HG02588 (cell line): ENCODE measurements around the gene BRIP1.
"Not testable (repeated sequence)": the region's sequence is repeated elsewhere in the genome, so short reads cannot be mapped to it uniquely, and the experiment has no call there.

ENCODE experiments used
- ATAC-seq: cut with Tn5 transposase; IDR thresholded peaks from one replicate; pipeline ENCODE4 v1.9.1; 2021; ENCODE audit warnings: mild to moderate bottlenecking, moderate library complexity; ENCODE audit not compliant: unreplicated experiment

Gene BRIP1

DNA sequence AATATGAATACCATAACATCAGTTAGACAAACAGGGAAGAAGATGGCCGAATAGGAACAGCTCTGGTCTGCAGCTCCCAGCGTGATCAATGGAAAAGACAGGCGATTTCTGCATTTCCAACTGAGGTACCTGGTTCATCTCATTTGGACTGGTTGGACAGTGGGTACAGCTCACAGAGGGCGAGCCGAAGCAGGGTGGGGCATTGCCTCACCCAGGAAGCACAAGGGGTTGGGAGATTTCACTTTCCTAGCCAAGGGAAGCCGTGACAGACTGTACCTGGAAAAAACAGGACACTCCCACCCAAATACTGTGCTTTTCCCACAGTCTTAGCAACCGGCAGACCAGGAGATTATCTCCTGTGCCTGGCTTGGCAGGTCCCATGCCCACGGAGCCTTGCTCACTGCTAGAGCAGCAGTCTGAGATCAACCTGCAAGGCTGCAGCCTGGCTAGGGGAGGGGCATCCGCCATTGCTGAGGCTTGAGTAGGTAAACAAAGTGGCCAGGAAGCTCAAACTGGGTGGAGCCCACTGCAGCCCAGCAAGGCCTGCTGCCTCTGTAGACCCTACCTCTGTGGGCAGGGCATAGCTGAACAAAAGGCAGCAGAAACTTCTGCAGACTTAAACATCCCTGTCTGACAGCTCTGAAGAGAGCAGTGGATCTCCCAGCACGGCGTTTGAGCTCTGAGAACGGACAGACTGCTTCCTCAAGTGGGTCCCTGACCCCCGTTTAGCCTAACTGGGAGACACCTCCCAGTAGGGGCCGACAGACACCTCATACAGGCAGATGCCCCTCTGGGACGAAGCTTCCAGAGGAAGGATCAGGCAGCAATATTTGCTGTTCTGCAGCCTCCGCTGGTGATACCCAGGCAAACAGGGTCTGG is 190.1 kb downstream of the BRIP1 start:
- ATAC-seq: not testable (repeated sequence)

DNA sequence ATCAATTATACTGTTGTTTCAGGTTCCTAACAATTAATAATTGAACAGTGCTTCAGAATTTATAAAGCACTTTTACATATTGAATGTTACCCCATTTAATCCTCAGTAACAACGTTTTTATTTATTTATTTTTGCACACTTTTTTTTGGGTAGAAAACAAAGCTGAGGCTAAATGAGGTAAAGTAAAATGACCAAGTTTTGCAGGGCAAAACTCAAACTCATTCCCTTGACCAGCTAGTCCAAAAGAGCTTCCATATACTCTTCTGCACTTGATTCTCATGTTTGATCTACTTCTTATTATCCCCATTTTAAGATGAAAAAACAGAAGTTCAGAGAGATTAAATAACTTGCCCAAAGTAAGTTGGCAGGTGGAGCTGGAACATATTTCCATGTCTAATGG is 191.2 kb downstream of the BRIP1 start:
- ATAC-seq: no peak

- no peak for ATAC-seq
These were observed 192.6 kb downstream of the BRIP1 start for GRCh38 chr17:61670691-61671090.

GRCh38 chr17:61669522-61669921 is 193.8 kb downstream of the BRIP1 start:
- no peak for ATAC-seq

DNA sequence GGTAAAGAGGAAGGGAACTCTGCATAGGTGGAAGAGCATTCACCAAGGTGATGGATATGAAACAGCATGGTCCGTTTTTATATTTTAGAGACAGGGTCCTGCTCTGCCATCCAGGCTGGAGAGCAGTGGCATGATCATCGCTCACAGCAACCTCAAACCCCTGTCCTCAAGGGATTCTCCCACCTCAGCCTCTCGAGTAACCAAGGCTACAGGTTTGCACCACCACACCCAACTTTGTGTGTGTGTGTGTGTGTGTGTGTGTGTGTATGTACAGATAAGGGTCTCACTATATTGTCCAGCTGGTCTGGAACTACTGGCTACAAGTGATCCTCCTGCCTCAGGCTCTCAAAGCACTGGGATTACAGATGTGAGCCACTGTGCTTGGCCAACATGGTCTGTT is 194.8 kb downstream of the BRIP1 start:
- no peak for ATAC-seq

DNA sequence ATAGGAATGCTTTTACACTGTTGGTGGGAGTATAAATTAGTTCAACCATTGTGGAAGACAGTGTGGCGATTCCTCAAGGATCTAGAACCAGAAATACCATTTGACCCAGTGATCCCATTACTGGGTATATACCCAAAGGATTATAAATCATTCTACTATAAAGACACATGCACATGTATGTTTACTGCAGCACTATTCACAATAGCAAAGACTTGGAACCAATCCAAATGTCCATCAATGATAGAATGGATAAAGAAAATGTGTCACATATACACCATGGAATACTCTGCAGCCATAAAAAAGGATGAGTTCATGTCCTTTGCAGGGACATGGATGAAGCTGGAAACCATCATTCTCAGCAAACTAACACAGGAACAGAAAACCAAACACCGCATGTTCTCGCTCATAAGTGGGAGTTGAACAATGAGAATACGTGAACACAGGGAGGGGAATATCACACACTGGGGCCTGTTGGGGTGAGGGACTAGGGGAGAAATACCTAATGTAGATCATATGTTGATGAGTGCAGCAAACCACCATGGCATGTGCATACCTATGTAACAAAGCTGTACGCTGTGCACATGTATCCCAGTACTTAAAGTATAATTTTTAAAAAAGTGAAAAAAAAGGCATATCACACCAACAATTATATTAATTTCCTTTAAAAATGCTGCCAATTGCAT is 196.8 kb downstream of the BRIP1 start:
- ATAC-seq: not testable (repeated sequence)

DNA sequence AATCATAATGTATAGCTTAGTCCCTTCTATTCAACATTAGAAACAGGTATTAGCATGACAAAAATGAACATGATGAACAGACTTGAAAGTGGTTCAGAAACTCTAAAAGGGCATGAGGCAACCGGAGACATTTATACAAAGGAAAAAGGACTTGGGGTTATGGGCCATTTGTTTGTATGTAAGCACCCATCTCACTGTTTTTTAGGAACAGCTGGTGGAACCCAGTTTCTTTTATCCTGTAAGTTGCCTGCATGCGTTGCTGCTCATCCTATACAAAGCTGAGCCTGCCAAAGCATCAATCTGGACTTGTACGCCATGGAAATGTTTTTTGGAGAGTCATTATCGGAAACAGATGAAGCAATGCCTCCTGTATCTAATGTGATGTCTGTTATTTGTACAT is 200.0 kb downstream of the BRIP1 start:
- ATAC-seq: no peak

- no peak for ATAC-seq
These were observed 200.6 kb downstream of the BRIP1 start for GRCh38 chr17:61662741-61663140.

GRCh38 chr17:61662186-61662585 is 201.1 kb downstream of the BRIP1 start:
- ATAC-seq: no peak

DNA sequence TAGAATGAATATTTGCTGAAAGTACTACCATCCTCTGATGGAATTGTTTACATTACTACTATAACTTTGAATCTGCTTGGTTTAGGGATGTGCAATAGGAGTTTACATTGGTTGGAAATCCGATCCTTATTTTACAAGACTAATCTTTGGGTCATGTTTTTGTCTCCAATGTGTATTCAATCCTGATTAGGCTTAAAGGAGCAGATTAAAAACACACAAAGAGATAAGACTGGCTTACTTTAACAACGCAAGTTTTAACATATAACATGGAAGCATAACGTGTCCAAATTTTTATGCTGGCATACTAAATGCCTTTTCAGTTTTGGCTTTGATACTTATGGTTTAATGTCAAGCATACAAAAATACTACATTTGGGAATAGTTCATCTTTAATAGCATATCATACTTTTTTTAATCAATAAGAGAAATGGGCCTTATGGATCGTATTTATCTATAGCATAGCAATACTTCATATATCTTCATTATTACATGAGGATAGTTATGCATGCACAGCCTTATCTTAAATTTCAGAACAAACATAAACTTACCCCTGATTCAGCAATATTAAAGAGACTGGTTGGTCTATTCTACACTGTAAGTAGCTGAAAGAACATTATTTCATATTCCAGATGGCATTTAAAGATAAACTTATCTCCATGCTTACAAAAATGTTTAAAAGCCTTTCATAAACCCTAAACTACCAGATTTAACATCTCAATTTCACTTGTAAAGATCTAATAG is 202.4 kb downstream of the BRIP1 start:
- ATAC-seq: no peak

- ATAC-seq: no peak
These were observed 203.9 kb downstream of the BRIP1 start for GRCh38 chr17:61659437-61659836.

- ATAC-seq: no peak
These were observed 205.1 kb downstream of the BRIP1 start for GRCh38 chr17:61658183-61658582.

DNA sequence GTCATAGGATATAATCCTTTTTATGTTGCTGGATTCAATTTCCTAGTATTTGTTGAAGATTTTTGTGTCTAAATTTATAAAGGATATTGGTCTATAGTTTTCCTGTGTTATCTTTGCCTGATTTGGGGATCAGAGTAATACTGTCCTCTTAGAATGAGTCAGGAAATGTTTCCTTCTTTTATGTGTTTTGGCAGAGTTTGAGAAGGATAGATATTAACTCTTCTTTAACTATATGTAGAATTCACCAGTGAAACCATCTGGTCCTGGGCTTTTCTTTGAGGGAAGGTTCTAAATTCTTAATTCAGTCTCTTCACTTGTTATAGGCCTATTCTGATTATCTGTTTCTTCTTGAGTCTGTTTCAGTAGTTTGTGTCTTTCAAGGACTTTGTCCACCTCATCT is 206.0 kb downstream of the BRIP1 start:
- ATAC-seq: no peak

GRCh38 chr17:61656721-61657217 is 206.6 kb downstream of the BRIP1 start:
- ATAC-seq: no peak

GRCh38 chr17:61650749-61651148 is 212.6 kb downstream of the BRIP1 start:
- ATAC-seq: no peak

- ATAC-seq: no peak
These were observed 214.7 kb downstream of the BRIP1 start for GRCh38 chr17:61648587-61648986.

GRCh38 chr17:61647047-61647446 is 216.3 kb downstream of the BRIP1 start:
- ATAC-seq: no peak

DNA sequence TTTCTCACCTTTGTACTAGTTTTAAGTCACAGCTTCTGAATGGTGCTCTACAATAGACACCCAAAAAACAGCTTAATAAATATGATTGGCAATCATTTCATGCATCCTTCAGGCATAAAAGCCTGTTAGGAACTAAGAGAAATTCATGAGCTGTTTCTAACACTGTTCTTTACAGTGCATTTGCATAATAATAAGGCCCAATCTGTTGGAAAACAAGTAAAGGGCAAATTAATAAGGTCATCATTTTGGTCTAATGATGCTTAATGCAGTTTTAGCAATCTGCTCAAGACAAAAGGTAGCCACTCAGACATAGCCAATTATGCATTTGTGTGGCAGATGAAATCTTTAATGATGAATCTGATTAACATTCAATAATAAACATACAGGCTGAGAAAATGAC is 216.8 kb downstream of the BRIP1 start:
- no peak for ATAC-seq

DNA sequence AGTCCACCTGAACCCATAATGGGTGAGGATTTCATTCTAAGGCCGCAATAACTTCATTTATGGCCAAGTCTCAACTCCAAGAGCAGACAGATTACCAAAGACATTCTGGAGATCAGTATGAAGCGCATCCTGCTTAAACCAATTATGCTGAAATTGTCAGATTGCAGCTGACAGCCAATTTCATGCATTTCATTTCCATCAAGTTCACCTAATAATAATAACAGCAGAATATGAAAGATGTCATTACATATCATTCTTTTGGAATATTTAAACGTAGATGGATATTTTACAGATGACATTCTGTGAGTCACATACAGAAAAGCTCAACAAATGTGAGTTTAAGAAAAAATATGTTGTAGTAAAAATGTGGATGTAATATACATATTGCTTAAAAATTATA is 217.4 kb downstream of the BRIP1 start:
- no peak for ATAC-seq

- ATAC-seq: no peak
These were observed 218.2 kb downstream of the BRIP1 start for GRCh38 chr17:61644800-61645774.
